ENCODE measurements around the gene NR1I2. TPM values are rescaled to one million over a fixed set of nuclear protein-coding genes. Genes with fewer than 3 reads are reported as not detected.
A peak's percentile ranks its signal among the peaks of the same experiment; 100 is the strongest.

NR1I2 gene
- total and polyA plus RNA-seq, 2 donors from 2014 or later, result 0.38 to 0.41 TPM

GRCh38 chr3:119741657-119742590 lies 40.0 kb upstream of the NR1I2 start:
- FAIRE-seq, result no peak
- TF ChIP-seq CTCF (IDR thresholded peaks at IDR 0.05; ENCODE audit: borderline replicate concordance, extremely low read depth, insufficient read depth), result no peak
- Histone ChIP-seq H3K27me3 (ENCODE audit: control insufficient read depth, insufficient read depth, low read length) (no peaks in the 10 kb centered on the region), H3K4me3 (ENCODE audit: low read length in 3 of 3) (no peak overlapping the region), H3K36me3 (ENCODE audit: control insufficient read depth in 2 of 3, insufficient read depth in 3 of 3, low read length in 3 of 3) (peaks cover 0 to 3% (median 0%) of the 10 kb centered on the region in 3 donors), H3K4me1 (ENCODE audit: control insufficient read depth in 2 of 3, insufficient read depth in 2 of 3, low read depth in 1 of 3, low read length in 3 of 3) (no peaks in the 10 kb centered on the region), H3K27ac (ENCODE audit: low read depth in 2 of 2, low read length in 2 of 2) (no peak overlapping the region), H3K9me3 (ENCODE audit: control insufficient read depth in 2 of 3, insufficient read depth in 1 of 3, low read length in 3 of 3) (no peaks in the 10 kb centered on the region), H3K9ac (ENCODE audit: low read length in 3 of 3) (no peak overlapping the region)
- intact Hi-C loops (cut with DNase I), result no loop called here
- DNase-seq, result peak in 1 of 5 donors; percentile 8

GRCh38 chr3:119743921-119744320 lies 38.0 kb upstream of the NR1I2 start:
- H3K9ac ChIP-seq (ENCODE audit: low read length in 3 of 3), result no peak overlapping the region
- no peaks in the 10 kb centered on the region for H3K4me1 ChIP-seq (ENCODE audit: control insufficient read depth in 2 of 3, insufficient read depth in 2 of 3, low read depth in 1 of 3, low read length in 3 of 3)
- H3K4me3 ChIP-seq (ENCODE audit: low read length in 3 of 3), result no peak overlapping the region
- H3K27me3 ChIP-seq (ENCODE audit: control insufficient read depth, insufficient read depth, low read length), result no peaks in the 10 kb centered on the region
- DNase-seq (no peak), FAIRE-seq (no peak)
- intact Hi-C loops (cut with DNase I), result no loop called here
- peaks cover 0 to 7% (median 0%) of the 10 kb centered on the region in 3 donors for H3K36me3 ChIP-seq (ENCODE audit: control insufficient read depth in 2 of 3, insufficient read depth in 3 of 3, low read length in 3 of 3)
- no peak for TF ChIP-seq CTCF (IDR thresholded peaks at IDR 0.05; ENCODE audit: borderline replicate concordance, extremely low read depth, insufficient read depth)
- no peak overlapping the region for H3K27ac ChIP-seq (ENCODE audit: low read depth in 2 of 2, low read length in 2 of 2)
- H3K9me3 ChIP-seq (ENCODE audit: control insufficient read depth in 2 of 3, insufficient read depth in 1 of 3, low read length in 3 of 3), result no peaks in the 10 kb centered on the region

DNA sequence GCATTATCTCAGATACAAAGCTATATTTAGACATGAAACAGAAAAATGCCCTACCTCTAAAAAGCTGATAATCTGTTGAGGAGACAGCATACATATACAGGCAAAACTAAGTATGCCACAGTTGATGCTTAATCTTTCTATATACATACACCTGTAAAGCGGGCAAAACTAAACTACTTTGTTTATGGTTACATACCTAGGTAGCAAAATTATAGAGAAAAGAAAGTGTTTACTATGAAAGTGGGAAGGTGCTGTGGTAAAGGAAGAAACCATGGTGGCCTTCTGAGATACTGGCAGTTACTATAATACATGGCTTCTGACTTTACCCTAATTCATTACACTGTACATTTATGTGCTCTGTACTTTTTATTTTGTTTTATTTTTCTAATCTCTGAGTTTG lies 36.0 kb upstream of the NR1I2 start:
- no peak overlapping the region for H3K9ac ChIP-seq (ENCODE audit: low read length in 3 of 3)
- H3K36me3 ChIP-seq (ENCODE audit: control insufficient read depth in 2 of 3, insufficient read depth in 3 of 3, low read length in 3 of 3), result peaks cover 0 to 7% (median 0%) of the 10 kb centered on the region in 3 donors
- no peaks in the 10 kb centered on the region for H3K27me3 ChIP-seq (ENCODE audit: control insufficient read depth, insufficient read depth, low read length)
- intact Hi-C loops (cut with DNase I), result no loop called here
- no peaks in the 10 kb centered on the region for H3K9me3 ChIP-seq (ENCODE audit: control insufficient read depth in 2 of 3, insufficient read depth in 1 of 3, low read length in 3 of 3)
- TF ChIP-seq CTCF (IDR thresholded peaks at IDR 0.05; ENCODE audit: borderline replicate concordance, extremely low read depth, insufficient read depth), result no peak
- FAIRE-seq (no peak), DNase-seq (no peak)
- no peak overlapping the region for H3K4me3 ChIP-seq (ENCODE audit: low read length in 3 of 3)
- H3K4me1 ChIP-seq (ENCODE audit: control insufficient read depth in 2 of 3, insufficient read depth in 2 of 3, low read depth in 1 of 3, low read length in 3 of 3), result no peaks in the 10 kb centered on the region
- no peak overlapping the region for H3K27ac ChIP-seq (ENCODE audit: low read depth in 2 of 2, low read length in 2 of 2)
